Esophagus muscularis mucosa (tissue), 4 donors: Measurements from ENCODE around the gene NEU1. TPM values are rescaled to one million over a fixed set of nuclear protein-coding genes. Genes with fewer than 3 reads are reported as not detected.

ENCODE experiments used
- DNase-seq: peaks from one replicate; pipeline ENCODE4 v3.0.0-alpha.2; 2017; ENCODE audit errors: extremely low spot score
- H3K27ac ChIP-seq, 4 donors: fragments of 200-600 bp; sonication (generic); replicated peaks in 1 of 4; 1 replicate in 3 of 4; 2 replicates in 1 of 4; pipeline ENCODE4 v1.5.1; 2016 to 2019; ENCODE audit warnings: mild to moderate bottlenecking in 1 of 4
- H3K27me3 ChIP-seq, 4 donors: fragments of 200-600 bp; sonication (generic); one replicate each; pipeline versions ENCODE4 v1.5.1 to v1.6.0; 2016 to 2019
- H3K36me3 ChIP-seq, 4 donors: fragments of 200-600 bp; sonication (generic); one replicate each; pipeline ENCODE4 v1.5.1; 2016 to 2019
- H3K4me1 ChIP-seq, 4 donors: fragments of 200-600 bp; sonication (generic); one replicate each; pipeline ENCODE4 v1.5.1; 2016 to 2019
- H3K4me3 ChIP-seq, 4 donors: fragments of 200-600 bp; sonication (generic); 1 replicate in 2 of 4; 2 replicates in 2 of 4; pipeline ENCODE4 v1.5.1; 2016 to 2019; ENCODE audit warnings: mild to moderate bottlenecking in 4 of 4, moderate library complexity in 1 of 4
- H3K9me3 ChIP-seq, 4 donors: fragments of 200-600 bp; sonication (generic); 1 replicate in 3 of 4; 2 replicates in 1 of 4; pipeline ENCODE4 v1.5.1; 2016 to 2019
- CTCF ChIP-seq, 3 experiments: fragments of 200-600 bp in 2 of 3; fragments of 450-650 bp in 1 of 3; sonication (generic) in 2 of 3; IDR thresholded peaks; one replicate each; pipeline ENCODE4 v1.5.1; 2017 to 2019; ENCODE audit warnings: antibody characterized with exemption in 3 of 3, mild to moderate bottlenecking in 2 of 3, moderate library complexity in 1 of 3
- EP300 ChIP-seq: sonication (generic); formaldehyde crosslinking; IDR thresholded peaks from one replicate; pipeline ENCODE4 v1.6.1; 2017; ENCODE audit warnings: antibody characterized with exemption
- POLR2A ChIP-seq: fragments of 450-650 bp; IDR thresholded peaks from one replicate; pipeline ENCODE4 v1.6.1; 2017; ENCODE audit warnings: antibody characterized with exemption, moderate library complexity, mild to moderate bottlenecking, low read depth
- POLR2AphosphoS5 ChIP-seq, 2 donors: sonication (generic); formaldehyde crosslinking; IDR thresholded peaks; one replicate each; pipeline ENCODE4 v1.6.1; 2017; ENCODE audit warnings: antibody characterized with exemption in 2 of 2
- WGBS: methylation state at CpG from one replicate; pipeline ENCODE4 v1.1.5; 2018; 5-methylcytosine and 5-hydroxymethylcytosine counted together
- intact Hi-C: fragments of 100-400 bp; cut with DNase I; formaldehyde crosslinking; loops from one replicate; pipeline ENCODE4 v1.15.1; 2023
- total RNA-seq, 4 donors: library from RNA; depleted of rRNA; stranded (reverse); fragments of >200 nt; gene quantifications; one replicate each; pipeline versions ENCODE4 v1.1.0 to v1.2.1, GENCODE V29; 2016

The NEU1 gene
- total RNA-seq, 4 donors from 2014 or later, result 24.9 to 39.6 (median 34.9) TPM

- no peak for TF ChIP-seq CTCF (IDR thresholded peaks at IDR 0.05)
- TF ChIP-seq POLR2AphosphoS5 (IDR thresholded peaks at IDR 0.05), result no peak
- no peak for TF ChIP-seq POLR2A
- no peak for TF ChIP-seq EP300
- WGBS, result 84% methylated on average over 6 of the region's 29 CpGs
- intact Hi-C loops, result no loop called here
- H3K9me3 ChIP-seq, result no peaks in the 10 kb centered on the region
- H3K4me3 ChIP-seq, result peak overlapping the region; percentile 58 to 86 (median 75)
- peaks cover 33 to 65% (median 56%) of the 10 kb centered on the region in 4 donors for H3K4me1 ChIP-seq
- H3K27ac ChIP-seq, result peak overlapping the region; percentile 80 to 89 (median 84)
- no peak for DNase-seq
- no peaks in the 10 kb centered on the region for H3K27me3 ChIP-seq
- H3K36me3 ChIP-seq, result no peaks in the 10 kb centered on the region
Observed at GRCh38 chr6:31900917-31901414, 38.3 kb upstream of the NEU1 start.

- Histone ChIP-seq H3K27ac (peak overlapping the region in 2 of 4 donors; percentile 86 to 92), H3K9me3 (no peaks in the 10 kb centered on the region), H3K27me3 (no peaks in the 10 kb centered on the region), H3K4me3 (no peak overlapping the region), H3K36me3 (peaks cover 3 to 6% (median 4%) of the 10 kb centered on the region in 4 donors), H3K4me1 (peaks cover 33 to 66% (median 56%) of the 10 kb centered on the region in 4 donors)
- TF ChIP-seq POLR2AphosphoS5 (IDR thresholded peaks at IDR 0.05) (no peak), POLR2A (no peak), EP300 (no peak), CTCF (IDR thresholded peaks at IDR 0.05) (no peak)
- WGBS, result 84% methylated on average over 28 of the region's 49 CpGs
- DNase-seq, result no peak
- intact Hi-C loops, result loop anchor here (5.0 kb wide), 1 partner anchor 52 kb away; no protein-coding TSS in a partner anchor
Observed at GRCh38 chr6:31899882-31900722, 37.5 kb upstream of the NEU1 start.

GRCh38 chr6:31899215-31899614, 36.6 kb upstream of the NEU1 start:
- no peaks in the 10 kb centered on the region for H3K27me3 ChIP-seq
- H3K36me3 ChIP-seq, result peaks cover 8 to 15% (median 12%) of the 10 kb centered on the region in 4 donors
- no peaks in the 10 kb centered on the region for H3K9me3 ChIP-seq
- intact Hi-C loops, result loop anchor here (5.0 kb wide), 1 partner anchor 53 kb away; no protein-coding TSS in a partner anchor
- TF ChIP-seq POLR2A (no peak), CTCF (IDR thresholded peaks at IDR 0.05) (no peak), EP300 (no peak), POLR2AphosphoS5 (IDR thresholded peaks at IDR 0.05) (no peak)
- H3K4me1 ChIP-seq, result peaks cover 33 to 66% (median 56%) of the 10 kb centered on the region in 4 donors
- H3K4me3 ChIP-seq, result no peak overlapping the region
- peak overlapping the region in 2 of 4 donors; percentile 88 to 92 for H3K27ac ChIP-seq
- WGBS, result 72% methylated on average over 5 of the region's 5 CpGs
- DNase-seq, result no peak

GRCh38 chr6:31898383-31899011, 35.9 kb upstream of the NEU1 start:
- Histone ChIP-seq H3K9me3 (no peaks in the 10 kb centered on the region), H3K27me3 (no peaks in the 10 kb centered on the region), H3K36me3 (peaks cover 15 to 22% (median 18%) of the 10 kb centered on the region in 4 donors), H3K27ac (peak overlapping the region; percentile 86 to 92 (median 88)), H3K4me3 (peak overlapping the region; percentile 80 to 94 (median 88)), H3K4me1 (peaks cover 33 to 59% (median 52%) of the 10 kb centered on the region in 4 donors)
- 15% methylated on average over 8 of the region's 8 CpGs for WGBS
- intact Hi-C loops, result loop anchor here (5.0 kb wide), 1 partner anchor 54 kb away; no protein-coding TSS in a partner anchor
- TF ChIP-seq CTCF (IDR thresholded peaks at IDR 0.05) (no peak), POLR2A (no peak), POLR2AphosphoS5 (IDR thresholded peaks at IDR 0.05) (peak; percentile 44 to 50), EP300 (no peak)
- DNase-seq, result no peak
